ENCODE data around the gene PNKP. TPM values are rescaled to one million over a fixed set of nuclear protein-coding genes. Genes with fewer than 3 reads are reported as not detected.

Gene PNKP
- total RNA-seq, 1 donor from 2014 or later, result 144 TPM

DNA sequence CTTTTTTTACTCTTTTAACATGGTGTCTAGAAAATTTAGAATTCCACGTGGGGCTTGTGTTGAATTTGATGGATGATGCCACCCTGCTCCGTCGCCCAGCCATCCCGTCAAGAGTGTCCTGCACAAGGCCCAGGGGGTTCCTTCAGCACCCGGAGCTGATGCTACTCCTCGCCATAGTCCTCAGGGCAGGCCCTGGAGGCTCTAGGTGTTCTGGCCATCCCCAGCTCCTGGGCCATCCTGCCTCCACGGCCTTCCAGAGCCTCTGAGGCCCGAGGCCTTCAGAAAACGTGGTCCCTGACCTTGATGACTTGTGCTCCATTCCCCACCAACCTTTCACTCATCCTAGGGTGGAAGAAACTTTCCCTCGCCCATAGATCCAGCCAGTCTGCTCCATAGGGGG lies 6.5 kb upstream of the PNKP start:
- H3K36me3 Mint-ChIP-seq (ENCODE audit: insufficient read depth), result peaks cover 3% of the 10 kb centered on the region
- H3K27ac Mint-ChIP-seq, result no peak overlapping the region
- no peak for DNase-seq (ENCODE audit: low spot score, unreplicated experiment)
- peaks cover 17% of the 10 kb centered on the region for H3K4me1 Mint-ChIP-seq (ENCODE audit: low read depth)
- no peaks in the 10 kb centered on the region for H3K27me3 Mint-ChIP-seq
- no peak overlapping the region for H3K4me3 Mint-ChIP-seq (ENCODE audit: low read depth)
- TF ChIP-seq, protein P1, sequence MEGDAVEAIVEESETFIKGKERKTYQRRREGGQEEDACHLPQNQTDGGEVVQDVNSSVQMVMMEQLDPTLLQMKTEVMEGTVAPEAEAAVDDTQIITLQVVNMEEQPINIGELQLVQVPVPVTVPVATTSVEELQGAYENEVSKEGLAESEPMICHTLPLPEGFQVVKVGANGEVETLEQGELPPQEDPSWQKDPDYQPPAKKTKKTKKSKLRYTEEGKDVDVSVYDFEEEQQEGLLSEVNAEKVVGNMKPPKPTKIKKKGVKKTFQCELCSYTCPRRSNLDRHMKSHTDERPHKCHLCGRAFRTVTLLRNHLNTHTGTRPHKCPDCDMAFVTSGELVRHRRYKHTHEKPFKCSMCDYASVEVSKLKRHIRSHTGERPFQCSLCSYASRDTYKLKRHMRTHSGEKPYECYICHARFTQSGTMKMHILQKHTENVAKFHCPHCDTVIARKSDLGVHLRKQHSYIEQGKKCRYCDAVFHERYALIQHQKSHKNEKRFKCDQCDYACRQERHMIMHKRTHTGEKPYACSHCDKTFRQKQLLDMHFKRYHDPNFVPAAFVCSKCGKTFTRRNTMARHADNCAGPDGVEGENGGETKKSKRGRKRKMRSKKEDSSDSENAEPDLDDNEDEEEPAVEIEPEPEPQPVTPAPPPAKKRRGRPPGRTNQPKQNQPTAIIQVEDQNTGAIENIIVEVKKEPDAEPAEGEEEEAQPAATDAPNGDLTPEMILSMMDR (IDR thresholded peaks at IDR 0.05; ENCODE audit: unreplicated experiment), result no peak
- H3K9me3 Mint-ChIP-seq (ENCODE audit: low read depth), result no peaks in the 10 kb centered on the region

DNA sequence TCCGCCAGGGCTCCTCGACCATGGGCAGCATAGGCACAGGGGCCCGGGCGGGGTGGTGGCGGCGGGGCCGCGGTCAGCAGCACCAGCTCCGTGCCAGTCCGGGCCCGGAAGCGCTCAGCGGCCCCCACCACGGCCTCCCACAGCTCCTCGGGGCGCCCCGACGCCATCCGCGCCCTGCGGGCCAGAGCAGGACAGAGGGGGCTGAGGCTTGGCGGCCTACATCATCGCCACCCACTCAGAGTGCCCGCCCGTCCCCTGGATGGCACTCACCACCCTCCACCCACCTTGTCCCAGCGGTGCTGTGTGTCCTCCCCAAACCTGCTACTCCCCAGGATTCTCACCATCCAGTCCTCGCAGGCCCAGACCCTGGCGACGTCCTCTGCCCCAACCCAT lies 5.7 kb upstream of the PNKP start:
- Mint-ChIP-seq H3K36me3 (ENCODE audit: insufficient read depth) (peaks cover 3% of the 10 kb centered on the region), H3K9me3 (ENCODE audit: low read depth) (no peaks in the 10 kb centered on the region), H3K4me3 (ENCODE audit: low read depth) (no peak overlapping the region), H3K27me3 (no peaks in the 10 kb centered on the region), H3K27ac (no peak overlapping the region), H3K4me1 (ENCODE audit: low read depth) (peaks cover 12% of the 10 kb centered on the region)
- no peak for DNase-seq (ENCODE audit: low spot score, unreplicated experiment)
- TF ChIP-seq, protein P1 (IDR thresholded peaks at IDR 0.05; ENCODE audit: unreplicated experiment), result no peak

DNA sequence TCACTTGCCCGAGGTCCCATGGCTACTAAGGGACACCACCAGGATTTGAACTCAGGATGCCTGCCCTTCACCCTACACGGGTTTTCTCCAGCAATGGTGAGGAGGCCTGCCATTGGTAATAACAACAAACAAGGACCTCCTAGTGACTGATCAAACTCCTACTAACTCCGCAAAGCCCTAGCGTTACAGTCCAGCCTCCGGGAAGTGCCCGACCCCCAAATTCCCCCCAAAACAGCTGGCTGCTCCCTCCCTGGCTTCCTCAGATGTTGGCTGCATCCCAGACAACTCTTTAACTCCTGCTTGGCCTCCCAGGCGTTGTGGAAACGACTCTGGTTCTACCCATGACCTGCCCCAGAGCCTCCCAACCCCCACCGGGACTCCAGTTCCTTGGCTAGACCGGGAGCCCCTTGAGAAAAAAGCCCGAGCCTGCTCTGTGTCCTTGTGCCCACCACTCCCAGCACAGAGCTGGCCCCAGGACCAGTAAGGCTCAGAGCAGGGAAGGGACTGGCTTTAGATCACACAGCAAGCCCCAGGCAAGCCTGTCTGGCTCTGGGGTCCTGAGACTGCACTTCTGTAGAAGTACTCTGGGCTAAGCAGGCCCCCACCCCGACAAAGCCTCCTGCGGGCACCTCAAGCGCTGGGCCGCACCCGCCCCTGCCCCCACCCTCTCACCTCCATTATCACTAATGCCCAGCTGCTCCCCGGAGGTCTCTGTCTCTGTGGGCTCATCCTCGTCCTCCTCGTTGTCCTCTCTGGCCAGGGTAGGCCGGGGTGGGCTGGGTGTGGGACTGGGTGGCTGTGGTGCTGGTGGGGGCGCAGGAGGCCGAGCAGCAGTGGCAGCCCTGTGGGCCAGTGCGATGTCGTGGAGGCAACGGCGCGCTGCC lies 5.1 kb upstream of the PNKP start:
- peak overlapping the region; percentile 89 for H3K27ac Mint-ChIP-seq
- TF ChIP-seq, protein P1 (IDR thresholded peaks at IDR 0.05; ENCODE audit: unreplicated experiment), result no peak
- DNase-seq (ENCODE audit: low spot score, unreplicated experiment), result no peak
- H3K9me3 Mint-ChIP-seq (ENCODE audit: low read depth), result no peaks in the 10 kb centered on the region
- H3K27me3 Mint-ChIP-seq, result no peaks in the 10 kb centered on the region
- peaks cover 3% of the 10 kb centered on the region for H3K36me3 Mint-ChIP-seq (ENCODE audit: insufficient read depth)
- peaks cover 11% of the 10 kb centered on the region for H3K4me1 Mint-ChIP-seq (ENCODE audit: low read depth)
- H3K4me3 Mint-ChIP-seq (ENCODE audit: low read depth), result peak overlapping the region; percentile 37

DNA sequence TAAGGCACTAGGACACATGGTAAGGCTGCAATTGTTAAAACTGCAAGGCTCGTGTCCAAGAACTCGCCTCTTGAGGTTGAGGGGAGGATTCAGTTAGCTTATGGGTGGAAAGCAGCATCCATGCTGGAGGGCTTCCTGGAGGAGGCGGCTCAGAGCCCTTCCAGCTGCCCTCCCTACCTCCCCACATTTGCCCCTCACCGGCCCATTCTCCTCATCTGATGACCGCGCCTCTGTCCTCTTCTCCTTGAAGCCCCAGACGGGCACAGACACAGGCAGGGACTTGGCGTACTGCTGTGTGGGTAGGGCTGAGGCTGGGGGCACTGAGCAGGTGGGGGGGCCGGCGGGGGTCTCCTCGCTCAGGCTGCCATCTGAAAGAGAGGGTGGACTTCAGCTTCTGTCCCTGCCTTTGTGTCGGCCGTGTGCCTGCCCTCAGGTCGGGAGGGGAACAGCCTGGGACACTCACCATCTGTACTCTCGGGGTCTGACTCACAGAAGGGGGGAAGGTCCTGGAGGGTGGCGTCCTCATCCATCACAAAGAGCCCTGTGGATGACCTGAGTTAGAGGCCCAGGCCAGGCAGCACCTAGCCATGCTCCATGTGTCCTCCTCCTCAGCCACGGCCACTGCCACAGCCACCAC lies 4.1 kb upstream of the PNKP start:
- peak overlapping the region; percentile 89 for H3K27ac Mint-ChIP-seq

DNA sequence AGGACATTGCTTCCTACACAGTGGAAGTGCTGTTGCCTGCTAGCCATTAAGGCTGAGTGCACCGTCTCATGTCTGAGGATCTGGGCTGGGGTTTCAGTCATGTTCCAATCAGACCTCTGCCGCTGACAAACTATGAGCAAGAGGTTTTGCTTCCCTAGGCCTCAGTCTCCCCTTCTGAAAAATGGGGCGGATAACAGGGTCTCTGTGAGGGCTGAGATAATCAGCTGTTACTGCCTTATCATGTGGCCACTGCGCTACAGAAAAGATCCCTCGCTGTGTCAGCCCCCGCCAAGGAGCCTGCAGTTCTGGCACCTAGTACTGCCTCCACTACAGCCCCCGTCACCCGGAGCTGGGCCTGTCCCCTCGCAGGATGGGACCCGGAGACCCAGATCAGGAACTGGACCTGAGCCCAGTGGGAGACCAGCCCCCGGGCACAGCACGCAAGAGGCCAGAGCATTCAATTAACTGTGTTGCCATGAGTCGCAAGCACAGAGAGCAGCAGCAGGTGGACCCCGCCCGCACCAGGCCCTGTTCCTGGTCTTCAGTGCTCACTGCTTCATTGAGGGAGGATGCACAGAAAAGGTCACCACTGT lies 3.0 kb upstream of the PNKP start:
- Mint-ChIP-seq H3K9me3 (ENCODE audit: low read depth) (no peaks in the 10 kb centered on the region), H3K27ac (no peak overlapping the region), H3K4me3 (ENCODE audit: low read depth) (no peak overlapping the region), H3K36me3 (ENCODE audit: insufficient read depth) (peaks cover 6% of the 10 kb centered on the region), H3K4me1 (ENCODE audit: low read depth) (peaks cover 19% of the 10 kb centered on the region), H3K27me3 (no peaks in the 10 kb centered on the region)
- TF ChIP-seq, protein P1 (IDR thresholded peaks at IDR 0.05; ENCODE audit: unreplicated experiment), result no peak
- DNase-seq (ENCODE audit: low spot score, unreplicated experiment), result no peak

More for the DNA sequence above, 4.1 kb upstream of the PNKP start:
- TF ChIP-seq, protein P1 (IDR thresholded peaks at IDR 0.05; ENCODE audit: unreplicated experiment), result no peak
- peak overlapping the region; percentile 37 for H3K4me3 Mint-ChIP-seq (ENCODE audit: low read depth)
- peaks cover 14% of the 10 kb centered on the region for H3K4me1 Mint-ChIP-seq (ENCODE audit: low read depth)
- no peak for DNase-seq (ENCODE audit: low spot score, unreplicated experiment)
- no peaks in the 10 kb centered on the region for H3K9me3 Mint-ChIP-seq (ENCODE audit: low read depth)
- peaks cover 5% of the 10 kb centered on the region for H3K36me3 Mint-ChIP-seq (ENCODE audit: insufficient read depth)
- no peaks in the 10 kb centered on the region for H3K27me3 Mint-ChIP-seq

Measured in progenitor cell of endocrine pancreas (in vitro differentiated cells).